Gastrocnemius medialis (tissue), 4 donors: Measurements from ENCODE around the gene TLR6. TPM values are rescaled to one million over a fixed set of nuclear protein-coding genes. Genes with fewer than 3 reads are reported as not detected.

ENCODE experiments used
- ATAC-seq, 2 donors: fragments of 150-250 bp; one replicate each; pipeline ENCODE4 v1.9.1; 2016
- DNase-seq, 2 donors: peaks; one replicate each; pipeline ENCODE4 v3.0.0-alpha.2; 2019
- H3K27ac ChIP-seq, 4 donors: fragments of 200-600 bp; sonication (generic); 1 replicate in 1 of 4; 2 replicates in 3 of 4; pipeline ENCODE4 v1.5.1; 2016 to 2018; ENCODE audit warnings: mild to moderate bottlenecking in 2 of 4, moderate library complexity in 1 of 4
- H3K27me3 ChIP-seq, 3 donors: fragments of 200-600 bp; sonication (generic) in 2 of 3; 1 replicate in 1 of 3; 2 replicates in 2 of 3; pipeline versions ENCODE4 v1.5.1 to v1.6.0; 2016 to 2019; ENCODE audit warnings: mild to moderate bottlenecking in 1 of 3, moderate library complexity in 1 of 3
- H3K36me3 ChIP-seq, 2 donors: fragments of 200-600 bp; sonication (generic) in 1 of 2; one replicate each; pipeline ENCODE4 v1.5.1; 2017 to 2018
- H3K4me1 ChIP-seq, 2 donors: fragments of 200-600 bp; sonication (generic) in 1 of 2; one replicate each; pipeline ENCODE4 v1.5.1; 2016 to 2017; ENCODE audit warnings: mild to moderate bottlenecking in 2 of 2
- H3K4me3 ChIP-seq, 4 donors: fragments of 200-600 bp; sonication (generic) in 3 of 4; 1 replicate in 1 of 4; 2 replicates in 3 of 4; pipeline ENCODE4 v1.5.1; 2016 to 2019; ENCODE audit warnings: mild to moderate bottlenecking in 2 of 4
- H3K9me3 ChIP-seq, 3 donors: fragments of 200-600 bp; sonication (generic) in 2 of 3; 1 replicate in 1 of 3; 2 replicates in 2 of 3; pipeline ENCODE4 v1.5.1; 2016 to 2019
- CTCF ChIP-seq, 5 experiments: fragments of 450-650 bp in 3 of 5; fragments of 200-600 bp in 2 of 5; sonication (generic) in 2 of 5; IDR thresholded peaks in 4 of 5; conservative IDR thresholded peaks in 1 of 5; 1 replicate in 4 of 5; 2 replicates in 1 of 5; pipeline ENCODE4 v1.5.1; 2016 to 2019; ENCODE audit warnings: antibody characterized with exemption in 5 of 5, mild to moderate bottlenecking in 3 of 5, moderate library complexity in 3 of 5
- POLR2A ChIP-seq, 2 donors: fragments of 450-650 bp; IDR thresholded peaks; one replicate each; pipeline ENCODE4 v1.6.1; 2017; ENCODE audit warnings: antibody characterized with exemption in 2 of 2, mild to moderate bottlenecking in 2 of 2, moderate library complexity in 2 of 2
- in situ Hi-C, 4 donors: fragments of 200-750 bp; cut with MboI; loops; one replicate each; pipeline versions ENCODE4 v1.15.0 to v1.8.0; 2017; ENCODE audit warnings: low sequenced_read_pairs in 4 of 4
- intact Hi-C: fragments of 100-400 bp; cut with DNase I; formaldehyde crosslinking; loops from one replicate; pipeline ENCODE4 v1.15.1; 2023; ENCODE audit warnings: low total_unique reads
- total RNA-seq, 4 donors: library from RNA; depleted of rRNA; stranded (reverse); fragments of >200 nt; gene quantifications; one replicate each; pipeline versions ENCODE4 v1.1.0 to v1.2.3, GENCODE V29; 2016

TLR6 gene
- total RNA-seq, 4 donors from 2014 or later, result 0.29 to 0.75 (median 0.48) TPM

GRCh38 chr4:38884254-38884653 lies 27.6 kb upstream of the TLR6 start:
- in situ Hi-C loops, result no loop called here
- Histone ChIP-seq H3K9me3 (no peaks in the 10 kb centered on the region), H3K4me1 (no peaks in the 10 kb centered on the region), H3K27me3 (no peaks in the 10 kb centered on the region), H3K27ac (no peak overlapping the region), H3K36me3 (peaks cover 0 to 2% of the 10 kb centered on the region in 2 donors), H3K4me3 (no peak overlapping the region)
- ATAC-seq, result no peak
- TF ChIP-seq CTCF (IDR thresholded peaks at IDR 0.05 in 4 of 5, conservative IDR thresholded peaks at IDR 0.05 in 1 of 5) (no peak), POLR2A (IDR thresholded peaks at IDR 0.05) (no peak)
- intact Hi-C loops, result no loop called here
- DNase-seq, result no peak

GRCh38 chr4:38876636-38877035 lies 20.0 kb upstream of the TLR6 start:
- TF ChIP-seq CTCF (IDR thresholded peaks at IDR 0.05 in 4 of 5, conservative IDR thresholded peaks at IDR 0.05 in 1 of 5), result no peak
- no peak for TF ChIP-seq POLR2A (IDR thresholded peaks at IDR 0.05)
- in situ Hi-C loops (no loop called here), intact Hi-C loops (no loop called here)
- ATAC-seq, result no peak
- H3K36me3 ChIP-seq, result peaks cover 0 to 16% of the 10 kb centered on the region in 2 donors
- no peaks in the 10 kb centered on the region for H3K27me3 ChIP-seq
- peaks cover 5 to 9% of the 10 kb centered on the region in 2 donors for H3K4me1 ChIP-seq
- H3K9me3 ChIP-seq, result no peaks in the 10 kb centered on the region
- no peak overlapping the region for H3K4me3 ChIP-seq
- no peak overlapping the region for H3K27ac ChIP-seq
- no peak for DNase-seq

- intact Hi-C loops (no loop called here), in situ Hi-C loops (no loop called here)
- Histone ChIP-seq H3K4me1 (peaks cover 17 to 26% of the 10 kb centered on the region in 2 donors), H3K4me3 (no peak overlapping the region), H3K9me3 (no peaks in the 10 kb centered on the region), H3K27ac (no peak overlapping the region), H3K27me3 (no peaks in the 10 kb centered on the region), H3K36me3 (peaks cover 0 to 6% of the 10 kb centered on the region in 2 donors)
- TF ChIP-seq POLR2A (IDR thresholded peaks at IDR 0.05) (no peak), CTCF (IDR thresholded peaks at IDR 0.05 in 4 of 5, conservative IDR thresholded peaks at IDR 0.05 in 1 of 5) (no peak)
- DNase-seq (no peak), ATAC-seq (no peak)
These were observed 16.8 kb upstream of the TLR6 start for GRCh38 chr4:38873290-38873944.

DNA sequence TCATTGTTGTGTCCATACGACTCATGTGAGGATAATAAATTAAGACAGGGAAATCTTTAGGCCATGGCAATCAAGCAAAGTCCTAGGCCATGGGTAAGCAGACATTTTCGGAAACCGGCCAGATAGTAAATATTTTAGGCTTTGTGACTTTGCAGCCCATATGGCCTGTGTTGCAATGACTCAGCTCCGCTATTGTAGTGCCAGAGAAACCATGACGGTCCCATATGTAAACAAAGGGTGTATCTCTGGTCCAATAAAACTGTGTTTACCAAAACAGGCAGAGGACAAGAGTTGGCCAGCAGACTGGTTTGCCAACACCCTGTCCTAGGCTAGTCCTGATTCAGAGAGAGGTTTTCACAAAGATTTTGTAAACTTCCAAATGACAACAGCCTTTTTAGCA lies 16.0 kb upstream of the TLR6 start:
- intact Hi-C loops, result no loop called here
- Histone ChIP-seq H3K36me3 (no peaks in the 10 kb centered on the region), H3K27me3 (no peaks in the 10 kb centered on the region), H3K4me3 (no peak overlapping the region), H3K4me1 (peaks cover 20 to 30% of the 10 kb centered on the region in 2 donors), H3K27ac (no peak overlapping the region), H3K9me3 (no peaks in the 10 kb centered on the region)
- TF ChIP-seq POLR2A (IDR thresholded peaks at IDR 0.05), result no peak
- no peak for TF ChIP-seq CTCF (IDR thresholded peaks at IDR 0.05 in 4 of 5, conservative IDR thresholded peaks at IDR 0.05 in 1 of 5)
- DNase-seq (no peak), ATAC-seq (no peak)
- in situ Hi-C loops, result no loop called here

- intact Hi-C loops (no loop called here), in situ Hi-C loops (no loop called here)
These were observed 15.0 kb upstream of the TLR6 start for GRCh38 chr4:38871593-38871992.

More at GRCh38 chr4:38871593-38871992, 15.0 kb upstream of the TLR6 start:
- H3K9me3 ChIP-seq, result no peaks in the 10 kb centered on the region
- peaks cover 24 to 30% of the 10 kb centered on the region in 2 donors for H3K4me1 ChIP-seq
- H3K27ac ChIP-seq, result no peak overlapping the region
- TF ChIP-seq POLR2A (IDR thresholded peaks at IDR 0.05) (no peak), CTCF (IDR thresholded peaks at IDR 0.05 in 4 of 5, conservative IDR thresholded peaks at IDR 0.05 in 1 of 5) (no peak)
- no peaks in the 10 kb centered on the region for H3K27me3 ChIP-seq
- H3K36me3 ChIP-seq, result no peaks in the 10 kb centered on the region
- H3K4me3 ChIP-seq, result no peak overlapping the region
- DNase-seq (no peak), ATAC-seq (no peak)
